Stimulated activated CD8-positive, alpha-beta memory T cell treated with anti-CD3 and anti-CD28 coated beads, Interleukin-4, amount 100 ng/mL, for 4 hours (primary cell): Measurements from ENCODE around the gene KIF2A.

Source experiments
- DNase-seq, 2 donors: peaks; one replicate each; pipeline ENCODE4 v3.0.0-alpha.2; 2020; ENCODE audit warnings: low read depth in 2 of 2, low spot score in 1 of 2

KIF2A gene

GRCh38 chr5:62305715-62306322 is at the start of gene KIF2A:
Gene KIF2A, plus strand, starts transcription at chr5:62306206. Its CDS starts 267 bp downstream, at chr5:62306473.
- DNase-seq, result peak; percentile 72 to 82

DNA sequence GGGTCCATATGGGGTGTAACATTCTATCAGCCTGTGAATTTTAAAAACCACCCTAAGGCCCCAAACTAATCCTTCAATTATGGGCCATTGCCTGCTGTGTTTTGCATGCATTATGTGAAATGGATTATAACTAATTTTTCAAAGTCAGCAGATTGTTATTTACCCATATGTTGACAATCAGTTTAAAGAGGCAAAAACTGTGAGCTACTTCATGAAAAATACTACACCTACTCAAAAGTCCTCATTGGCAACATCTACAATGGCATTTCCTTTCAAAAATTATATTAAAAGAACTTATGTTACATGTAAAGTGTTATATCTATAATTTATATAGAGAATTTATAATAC is 49.0 kb upstream of the KIF2A start:
- no peak for DNase-seq

GRCh38 chr5:62258654-62259053 is 47.4 kb upstream of the KIF2A start:
- no peak for DNase-seq

DNA sequence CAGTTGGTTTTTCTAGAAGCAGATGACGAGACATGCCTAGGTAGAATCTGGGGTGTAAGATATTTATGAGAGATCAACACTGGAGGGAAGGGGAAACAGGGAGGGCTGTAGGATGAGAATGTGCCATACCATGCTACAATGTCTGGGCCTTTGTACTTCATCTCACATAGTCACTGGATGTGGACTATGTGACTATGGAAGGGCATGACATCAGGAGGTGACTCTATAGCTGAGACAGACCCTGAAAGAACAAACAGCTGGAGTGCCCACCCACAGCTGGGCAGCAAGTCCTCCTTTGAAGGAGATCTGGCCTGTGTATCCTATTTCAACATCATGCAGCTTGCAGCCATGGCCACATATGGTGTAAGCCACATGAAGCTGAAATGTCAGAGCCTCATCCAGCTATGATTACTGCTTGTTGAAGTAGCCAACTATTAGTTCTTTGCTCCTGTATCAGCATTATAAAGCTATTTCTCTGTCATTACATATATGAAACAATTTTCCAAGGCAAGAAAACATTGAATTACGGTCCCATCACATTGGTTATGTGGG is 46.2 kb upstream of the KIF2A start:
- DNase-seq, result no peak

- DNase-seq, result no peak
Observed at GRCh38 chr5:62260513-62260912, 45.5 kb upstream of the KIF2A start.

DNA sequence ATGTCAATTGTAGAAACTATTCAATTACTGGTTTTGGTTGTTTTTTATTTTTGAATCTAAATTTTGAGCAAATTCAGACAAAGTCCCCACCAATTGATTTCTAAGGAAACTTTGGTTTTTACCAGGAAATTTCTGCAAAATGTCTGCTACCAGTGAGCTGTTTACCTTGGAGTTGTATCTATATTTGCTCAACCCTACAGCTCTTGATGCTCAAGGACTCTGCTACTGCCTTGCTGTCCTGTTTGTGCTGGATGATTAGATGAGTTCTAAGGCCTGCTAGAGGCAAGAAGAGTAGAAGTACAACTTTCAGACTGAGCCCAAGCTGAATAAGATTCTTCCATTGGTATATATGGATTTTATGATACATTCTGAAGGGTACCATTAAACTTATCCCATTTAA is 42.6 kb upstream of the KIF2A start:
- no peak for DNase-seq

DNA sequence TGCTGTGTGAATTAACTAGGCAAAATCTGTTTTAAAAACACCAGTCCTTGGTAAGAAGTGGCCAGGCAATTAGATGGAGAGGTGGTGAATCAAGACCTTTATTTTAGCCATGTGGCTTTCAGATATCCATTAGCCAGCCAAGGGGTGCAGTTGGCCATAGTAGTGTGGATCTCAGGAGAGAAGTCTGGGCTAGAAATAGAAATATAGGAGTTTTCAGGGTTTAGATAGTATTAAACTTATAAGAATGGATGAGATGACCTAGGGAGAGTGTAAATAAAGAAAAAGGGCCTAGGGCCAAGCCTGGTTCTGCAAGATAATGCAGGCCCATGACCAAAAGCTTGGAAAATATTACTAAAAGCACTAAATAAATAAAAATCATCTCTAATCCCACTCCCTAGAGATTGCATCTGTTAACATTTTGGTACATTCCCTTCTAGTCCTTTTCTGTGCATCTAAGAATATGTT is 40.3 kb upstream of the KIF2A start:
- no peak for DNase-seq

DNA sequence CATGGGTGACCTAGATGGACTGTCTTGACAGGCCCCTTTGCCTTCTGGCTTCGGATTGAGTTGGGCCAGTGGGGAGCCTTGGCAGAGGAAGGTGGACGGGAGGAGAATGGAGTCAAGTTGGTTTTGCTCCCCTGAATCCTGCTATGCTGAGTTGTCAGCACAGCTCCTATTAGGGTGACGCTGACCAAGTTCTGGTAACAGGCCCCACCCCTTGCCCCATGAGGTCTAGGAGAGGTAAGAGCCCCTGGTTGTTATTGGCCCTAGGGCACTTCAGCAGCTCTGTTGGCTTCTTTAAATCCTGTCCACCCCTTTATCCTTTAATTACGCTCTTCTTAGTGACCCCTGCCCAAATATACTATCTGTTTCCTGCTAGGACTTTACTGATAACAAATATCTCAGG is 39.4 kb upstream of the KIF2A start:
- DNase-seq, result no peak

DNA sequence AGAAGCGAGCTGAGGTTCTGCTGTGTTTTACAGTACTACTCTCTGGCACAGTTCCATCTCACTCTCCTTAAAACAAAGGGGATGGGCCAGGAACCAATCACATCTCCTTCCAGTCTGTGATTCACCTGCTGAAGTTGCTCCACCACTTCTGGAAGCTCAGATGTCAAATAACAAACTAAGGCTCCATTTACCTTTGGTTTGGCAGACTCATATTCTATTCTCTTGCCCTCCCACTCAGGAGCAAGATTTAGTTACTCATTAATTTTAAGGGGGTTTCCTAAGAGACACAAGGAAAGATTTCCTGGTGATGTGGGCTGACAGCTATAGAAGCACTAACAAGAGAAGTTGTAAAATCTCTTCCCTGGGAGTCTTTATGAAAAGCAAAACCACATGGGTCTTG is 37.8 kb upstream of the KIF2A start:
- no peak for DNase-seq

GRCh38 chr5:62268792-62269191 is 37.2 kb upstream of the KIF2A start:
- DNase-seq, result no peak

DNA sequence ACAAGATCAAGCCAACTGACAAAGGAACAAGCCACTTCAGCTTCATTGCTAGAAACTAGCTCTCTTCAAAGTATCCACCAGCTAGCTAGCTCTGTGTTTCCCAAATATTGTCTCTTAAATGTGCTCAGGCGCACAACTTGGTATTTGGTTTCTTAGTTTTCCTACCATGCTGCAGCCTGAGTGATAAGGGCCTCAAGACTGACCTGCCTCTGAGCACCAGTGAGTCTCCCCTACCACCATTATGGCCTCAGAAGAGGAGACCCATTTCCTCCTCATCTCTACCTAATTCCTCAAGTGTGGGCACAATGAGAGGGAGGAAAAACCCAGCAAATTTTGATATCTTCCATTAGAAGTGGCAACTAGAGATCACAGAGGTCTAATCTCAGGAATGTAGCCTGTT is 34.6 kb upstream of the KIF2A start:
- DNase-seq, result no peak

DNA sequence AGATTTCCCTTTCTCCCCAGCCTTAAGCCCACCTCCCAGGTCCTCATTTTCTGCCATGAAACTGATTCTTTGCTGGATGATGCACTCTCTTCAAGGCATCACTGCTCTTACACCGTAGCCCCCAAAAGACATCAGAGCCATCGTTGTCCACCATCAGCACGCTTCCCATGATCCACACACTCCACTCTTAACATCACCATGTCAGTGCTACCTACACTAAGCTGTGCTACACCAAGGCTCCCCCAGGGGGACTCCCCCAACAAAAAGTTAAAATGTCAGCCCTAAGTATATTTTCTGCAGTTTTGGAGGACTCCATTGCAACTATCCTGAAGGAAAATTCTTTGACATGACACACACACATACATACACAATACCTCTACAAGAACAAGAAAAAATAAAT is 34.1 kb upstream of the KIF2A start:
- no peak for DNase-seq

DNA sequence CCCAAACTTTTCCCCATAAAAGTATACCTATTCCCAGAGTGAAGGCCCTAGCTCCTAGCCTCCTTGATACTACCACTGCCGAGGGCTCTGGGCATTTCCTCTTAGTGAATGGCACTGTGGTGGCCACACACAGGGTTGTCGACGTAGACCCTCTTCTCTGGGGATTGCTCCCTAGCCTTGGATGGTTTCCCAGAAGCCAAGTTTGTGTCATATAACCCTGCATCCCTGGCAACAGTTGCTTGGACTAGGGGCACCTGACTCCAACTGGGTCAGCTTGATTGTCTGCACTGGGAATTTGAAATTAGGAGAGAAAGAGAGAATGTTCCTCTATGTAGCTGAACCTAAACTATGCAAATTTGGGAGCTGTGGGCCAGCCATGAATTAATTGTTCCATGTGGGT is 32.3 kb upstream of the KIF2A start:
- no peak for DNase-seq

DNA sequence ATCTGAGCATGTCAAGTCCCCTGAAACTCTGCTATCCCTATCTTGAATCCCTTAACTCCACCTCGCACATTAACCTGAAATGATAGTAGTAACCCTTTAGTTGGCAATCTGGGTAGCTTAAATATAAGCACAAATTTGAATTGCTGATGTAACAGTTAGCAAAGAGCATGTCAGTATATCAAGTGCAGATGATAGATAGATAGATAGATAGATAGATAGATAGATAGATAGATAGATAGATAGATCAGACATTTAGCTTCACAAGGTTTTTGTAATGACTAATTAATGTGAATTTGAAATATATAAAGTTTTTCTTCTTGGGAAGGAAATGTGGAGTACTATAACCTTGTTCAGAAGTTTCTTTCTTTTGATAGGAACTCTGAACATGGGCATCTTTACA is 30.4 kb upstream of the KIF2A start:
- DNase-seq, result no peak

GRCh38 chr5:62281411-62281810 is 24.6 kb upstream of the KIF2A start:
- DNase-seq, result no peak

GRCh38 chr5:62282064-62282463 is 23.9 kb upstream of the KIF2A start:
- no peak for DNase-seq

- DNase-seq, result no peak
Observed at GRCh38 chr5:62283005-62283404, 23.0 kb upstream of the KIF2A start.

GRCh38 chr5:62283861-62284260 is 22.1 kb upstream of the KIF2A start:
- no peak for DNase-seq

GRCh38 chr5:62284946-62285891 is 20.8 kb upstream of the KIF2A start:
- DNase-seq, result peak in 1 of 2 donors; percentile 23

- DNase-seq, result no peak
Observed at GRCh38 chr5:62286834-62287233, 19.2 kb upstream of the KIF2A start.

DNA sequence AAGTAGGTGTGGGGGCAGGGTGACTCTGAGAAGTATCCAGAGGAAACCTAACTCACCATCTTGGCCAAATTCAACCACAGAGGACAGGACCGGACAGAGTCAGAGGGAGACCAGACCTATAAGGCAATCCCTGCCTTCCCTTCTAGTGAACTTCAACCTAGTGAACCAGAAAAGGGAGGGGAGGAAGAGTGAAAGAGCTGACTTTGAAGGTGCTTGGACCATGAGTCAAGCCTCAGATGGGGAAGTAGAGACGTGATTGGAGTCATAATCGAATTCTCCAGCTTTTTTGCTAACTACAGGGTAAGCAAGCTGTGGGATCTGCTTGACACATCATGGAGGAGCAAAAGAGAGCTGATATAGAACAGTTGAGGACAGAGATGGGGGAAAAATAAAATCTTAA is 18.8 kb upstream of the KIF2A start:
- no peak for DNase-seq

DNA sequence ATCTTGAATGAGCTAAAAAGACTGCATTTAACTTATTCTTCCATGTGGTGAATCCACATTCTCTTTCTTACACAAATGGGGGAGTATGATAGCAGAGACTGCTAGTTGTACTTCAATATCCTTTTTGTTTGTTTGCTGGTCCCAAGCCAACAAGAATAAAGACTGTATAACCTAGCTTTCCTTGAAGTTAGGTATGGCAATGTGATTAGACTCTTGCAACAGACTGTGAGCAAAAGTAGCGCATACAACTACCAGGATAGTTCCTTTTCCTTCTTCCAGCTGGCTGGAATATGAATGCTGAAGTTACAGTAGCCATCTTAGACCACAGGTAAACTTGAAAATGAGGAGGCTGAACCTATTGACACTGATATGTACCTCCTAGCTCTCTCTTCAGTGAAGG is 17.9 kb upstream of the KIF2A start:
- no peak for DNase-seq
